Nephron progenitor cell (in vitro differentiated cells): ENCODE results near the gene GHRL.

Source experiments
- DNase-seq: peaks from one replicate; pipeline ENCODE4 v3.0.0; 2021
- H3K27ac Mint-ChIP-seq: 2 replicates; pipeline ENCODE4 v1.8.0; 2021; ENCODE audit warnings: mild to moderate bottlenecking, moderate library complexity, mixed read lengths
- H3K27me3 Mint-ChIP-seq: 2 replicates; pipeline ENCODE4 v1.8.0; 2021; ENCODE audit warnings: mild to moderate bottlenecking, low read depth, mixed read lengths; ENCODE audit not compliant: poor library complexity
- H3K36me3 Mint-ChIP-seq: 2 replicates; pipeline ENCODE4 v1.8.0; 2021; ENCODE audit warnings: low read depth, mixed read lengths
- H3K4me1 Mint-ChIP-seq: 2 replicates; pipeline ENCODE4 v1.8.0; 2021; ENCODE audit warnings: mixed read lengths
- H3K4me3 Mint-ChIP-seq: 2 replicates; pipeline ENCODE4 v1.8.0; 2021; ENCODE audit warnings: mild to moderate bottlenecking, moderate library complexity, mixed read lengths
- H3K9me3 Mint-ChIP-seq: 2 replicates; pipeline ENCODE4 v1.8.0; 2021; ENCODE audit warnings: mild to moderate bottlenecking, moderate library complexity, mixed read lengths
- CTCF ChIP-seq: fragments of 200-600 bp; sonication (generic); IDR thresholded peaks from 2 replicates; pipeline ENCODE4 v1.5.0; 2021; ENCODE audit warnings: antibody characterized with exemption

Gene GHRL

GRCh38 chr3:10283638-10284037 is 9.1 kb downstream of the GHRL start:
- H3K9me3 Mint-ChIP-seq, result no peaks in the 10 kb centered on the region
- H3K4me3 Mint-ChIP-seq, result no peak overlapping the region
- no peaks in the 10 kb centered on the region for H3K27me3 Mint-ChIP-seq
- H3K4me1 Mint-ChIP-seq, result peaks cover 17% of the 10 kb centered on the region
- DNase-seq, result no peak
- no peak for TF ChIP-seq CTCF
- peaks cover 19% of the 10 kb centered on the region for H3K36me3 Mint-ChIP-seq
- no peak overlapping the region for H3K27ac Mint-ChIP-seq

GRCh38 chr3:10281951-10282350 is 10.8 kb downstream of the GHRL start:
- no peak overlapping the region for H3K4me3 Mint-ChIP-seq
- H3K27me3 Mint-ChIP-seq, result peaks cover 7% of the 10 kb centered on the region
- DNase-seq, result no peak
- peaks cover 30% of the 10 kb centered on the region for H3K36me3 Mint-ChIP-seq
- H3K9me3 Mint-ChIP-seq, result no peaks in the 10 kb centered on the region
- peak overlapping the region; percentile 73 for H3K27ac Mint-ChIP-seq
- no peak for TF ChIP-seq CTCF
- peaks cover 17% of the 10 kb centered on the region for H3K4me1 Mint-ChIP-seq

- peaks cover 7% of the 10 kb centered on the region for H3K27me3 Mint-ChIP-seq
- H3K27ac Mint-ChIP-seq, result no peak overlapping the region
- H3K9me3 Mint-ChIP-seq, result no peaks in the 10 kb centered on the region
- no peak overlapping the region for H3K4me3 Mint-ChIP-seq
- H3K36me3 Mint-ChIP-seq, result peaks cover 30% of the 10 kb centered on the region
- DNase-seq, result no peak
- no peak for TF ChIP-seq CTCF
- peaks cover 13% of the 10 kb centered on the region for H3K4me1 Mint-ChIP-seq
Measured at GRCh38 chr3:10280571-10280970, 12.2 kb downstream of the GHRL start.

DNA sequence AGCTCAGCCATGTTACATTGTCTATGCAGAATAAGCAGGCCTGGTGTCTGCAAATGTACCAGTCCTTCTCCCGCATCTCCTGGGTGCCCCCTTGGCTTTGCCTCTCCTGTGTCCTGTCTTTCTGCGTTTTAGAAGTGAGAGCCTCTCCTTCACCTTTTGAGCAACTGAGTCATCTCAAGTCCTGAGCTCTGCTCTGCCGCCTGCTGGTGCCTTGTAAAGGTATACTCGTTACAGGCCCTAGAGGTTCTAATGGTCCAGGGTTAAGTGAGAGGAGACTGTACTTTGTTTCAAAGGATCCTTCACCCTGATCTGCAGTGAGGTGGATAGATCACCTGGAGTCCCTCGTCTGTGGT is 12.6 kb downstream of the GHRL start:
- no peak for DNase-seq
- Mint-ChIP-seq H3K4me3 (no peak overlapping the region), H3K36me3 (peaks cover 30% of the 10 kb centered on the region)

DNA sequence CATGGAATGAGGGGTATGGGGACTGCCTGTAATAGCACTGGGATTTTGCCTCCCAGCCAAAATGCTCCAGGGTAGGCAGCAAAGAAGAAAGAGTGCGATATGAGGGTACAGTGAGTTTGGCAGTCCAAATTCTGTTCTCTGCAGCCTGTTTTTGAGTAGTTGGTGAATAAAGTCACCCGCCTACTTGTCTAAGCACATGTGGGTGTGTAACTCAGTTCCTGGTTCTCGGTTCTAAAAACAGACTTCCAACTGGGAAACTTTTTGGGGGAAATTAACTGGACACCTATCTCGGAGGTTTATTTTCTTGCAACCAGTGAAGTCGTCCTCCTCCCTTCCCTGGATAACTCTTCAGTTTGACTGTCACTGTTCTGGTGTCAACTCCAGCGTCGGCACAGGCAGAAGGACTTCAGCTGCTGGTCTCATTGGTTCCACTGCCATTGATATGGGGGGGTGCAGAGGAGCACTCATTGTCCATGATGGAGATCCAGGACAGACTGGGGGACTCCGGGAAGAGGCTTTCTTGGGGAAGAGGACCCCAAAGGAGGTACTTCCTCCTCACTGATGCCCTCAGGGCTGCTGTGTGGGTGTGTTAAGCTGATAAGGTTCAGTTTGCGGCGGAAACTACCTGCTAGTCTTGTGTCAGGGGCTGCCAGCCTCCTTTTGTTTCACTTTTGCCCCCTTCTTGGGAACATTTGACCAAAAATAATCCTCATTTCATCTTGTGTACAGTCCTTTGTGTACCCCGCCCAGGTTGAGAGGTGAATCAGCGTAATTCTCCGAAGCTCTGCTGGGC is 13.2 kb downstream of the GHRL start:
- H3K9me3 Mint-ChIP-seq, result no peaks in the 10 kb centered on the region
- no peak overlapping the region for H3K4me3 Mint-ChIP-seq
- peaks cover 7% of the 10 kb centered on the region for H3K27me3 Mint-ChIP-seq
- peaks cover 3% of the 10 kb centered on the region for H3K4me1 Mint-ChIP-seq
- peak overlapping the region; percentile 44 for H3K27ac Mint-ChIP-seq
- DNase-seq, result no peak
- peaks cover 30% of the 10 kb centered on the region for H3K36me3 Mint-ChIP-seq
- TF ChIP-seq CTCF, result no peak

More for the DNA sequence above, 12.6 kb downstream of the GHRL start:
- peaks cover 7% of the 10 kb centered on the region for H3K27me3 Mint-ChIP-seq
- TF ChIP-seq CTCF, result no peak
- H3K27ac Mint-ChIP-seq, result peak overlapping the region; percentile 44
- no peaks in the 10 kb centered on the region for H3K9me3 Mint-ChIP-seq
- peaks cover 9% of the 10 kb centered on the region for H3K4me1 Mint-ChIP-seq

- Mint-ChIP-seq H3K36me3 (peaks cover 38% of the 10 kb centered on the region), H3K27ac (no peak overlapping the region), H3K9me3 (no peaks in the 10 kb centered on the region), H3K4me3 (no peak overlapping the region), H3K4me1 (peaks cover 5% of the 10 kb centered on the region), H3K27me3 (peaks cover 7% of the 10 kb centered on the region)
- no peak for DNase-seq
- TF ChIP-seq CTCF, result no peak
Measured at GRCh38 chr3:10278501-10278900, 14.2 kb downstream of the GHRL start.
